Measurements from ENCODE around the gene ZNF776.

ZNF776 gene

GRCh38 chr19:57754091-57754673 lies 7.6 kb downstream of the ZNF776 start:
- no peak for TF ChIP-seq JUND (IDR thresholded peaks at IDR 0.05; ENCODE audit: low read depth)
- in situ Hi-C loops (cut with HindIII; ENCODE audit: low pct_unique_long_range_greater_than_20kb, low sequenced_read_pairs) = no loop called here
- DNase-seq (ENCODE audit: low read depth in 1 of 2, low spot score in 1 of 2) = no peak

GRCh38 chr19:57755031-57755430 lies 8.4 kb downstream of the ZNF776 start:
- TF ChIP-seq JUND (IDR thresholded peaks at IDR 0.05; ENCODE audit: low read depth) = no peak
- no peak for DNase-seq (ENCODE audit: low read depth in 1 of 2, low spot score in 1 of 2)
- in situ Hi-C loops (cut with HindIII; ENCODE audit: low pct_unique_long_range_greater_than_20kb, low sequenced_read_pairs) = no loop called here

GRCh38 chr19:57757941-57758340 lies 11.3 kb downstream of the ZNF776 start:
- DNase-seq (ENCODE audit: low read depth in 1 of 2, low spot score in 1 of 2) = no peak
- in situ Hi-C loops (cut with HindIII; ENCODE audit: low pct_unique_long_range_greater_than_20kb, low sequenced_read_pairs) = no loop called here
- no peak for TF ChIP-seq JUND (IDR thresholded peaks at IDR 0.05; ENCODE audit: low read depth)

- no peak for TF ChIP-seq JUND (IDR thresholded peaks at IDR 0.05; ENCODE audit: low read depth)
- in situ Hi-C loops (cut with HindIII; ENCODE audit: low pct_unique_long_range_greater_than_20kb, low sequenced_read_pairs) = no loop called here
- DNase-seq (ENCODE audit: low read depth in 1 of 2, low spot score in 1 of 2) = no peak
Measured at GRCh38 chr19:57759096-57759495, 12.5 kb downstream of the ZNF776 start.

GRCh38 chr19:57769345-57770131 lies 22.9 kb downstream of the ZNF776 start, which contains the start of gene ZNF586:
Gene ZNF586 (plus strand): TSS chr19:57769676. CDS start chr19:57769843, 167 bp downstream.
- peak; percentile 89 to 93 for DNase-seq (ENCODE audit: low read depth in 1 of 2, low spot score in 1 of 2)
- no peak for TF ChIP-seq JUND (IDR thresholded peaks at IDR 0.05; ENCODE audit: low read depth)
- in situ Hi-C loops (cut with HindIII; ENCODE audit: low pct_unique_long_range_greater_than_20kb, low sequenced_read_pairs) = no loop called here

GRCh38 chr19:57771417-57771816 lies 24.8 kb downstream of the ZNF776 start:
- no peak for TF ChIP-seq JUND (IDR thresholded peaks at IDR 0.05; ENCODE audit: low read depth)
- in situ Hi-C loops (cut with HindIII; ENCODE audit: low pct_unique_long_range_greater_than_20kb, low sequenced_read_pairs) = no loop called here
- no peak for DNase-seq (ENCODE audit: low read depth in 1 of 2, low spot score in 1 of 2)

- no peak for TF ChIP-seq JUND (IDR thresholded peaks at IDR 0.05; ENCODE audit: low read depth)
- no peak for DNase-seq (ENCODE audit: low read depth in 1 of 2, low spot score in 1 of 2)
- in situ Hi-C loops (cut with HindIII; ENCODE audit: low pct_unique_long_range_greater_than_20kb, low sequenced_read_pairs) = no loop called here
Measured at GRCh38 chr19:57773488-57773887, 26.9 kb downstream of the ZNF776 start.

GRCh38 chr19:57776764-57777296 lies 30.2 kb downstream of the ZNF776 start:
- TF ChIP-seq JUND (IDR thresholded peaks at IDR 0.05; ENCODE audit: low read depth) = no peak
- in situ Hi-C loops (cut with HindIII; ENCODE audit: low pct_unique_long_range_greater_than_20kb, low sequenced_read_pairs) = no loop called here
- DNase-seq (ENCODE audit: low read depth in 1 of 2, low spot score in 1 of 2) = no peak

- no peak for DNase-seq (ENCODE audit: low read depth in 1 of 2, low spot score in 1 of 2)
- no peak for TF ChIP-seq JUND (IDR thresholded peaks at IDR 0.05; ENCODE audit: low read depth)
- in situ Hi-C loops (cut with HindIII; ENCODE audit: low pct_unique_long_range_greater_than_20kb, low sequenced_read_pairs) = no loop called here
Measured at GRCh38 chr19:57778336-57778735, 31.7 kb downstream of the ZNF776 start.

- peak in 1 of 2 experiments; percentile 20 for DNase-seq (ENCODE audit: low read depth in 1 of 2, low spot score in 1 of 2)
- TF ChIP-seq JUND (IDR thresholded peaks at IDR 0.05; ENCODE audit: low read depth) = no peak
- in situ Hi-C loops (cut with HindIII; ENCODE audit: low pct_unique_long_range_greater_than_20kb, low sequenced_read_pairs) = no loop called here
Measured at GRCh38 chr19:57779220-57779845, 32.7 kb downstream of the ZNF776 start.

- DNase-seq (ENCODE audit: low read depth in 1 of 2, low spot score in 1 of 2) = no peak
- in situ Hi-C loops (cut with HindIII; ENCODE audit: low pct_unique_long_range_greater_than_20kb, low sequenced_read_pairs) = no loop called here
- TF ChIP-seq JUND (IDR thresholded peaks at IDR 0.05; ENCODE audit: low read depth) = no peak
Measured at GRCh38 chr19:57786286-57786685, 39.7 kb downstream of the ZNF776 start.

- in situ Hi-C loops (cut with HindIII; ENCODE audit: low pct_unique_long_range_greater_than_20kb, low sequenced_read_pairs) = no loop called here
- no peak for TF ChIP-seq JUND (IDR thresholded peaks at IDR 0.05; ENCODE audit: low read depth)
- no peak for DNase-seq (ENCODE audit: low read depth in 1 of 2, low spot score in 1 of 2)
Measured at GRCh38 chr19:57786906-57787305, 40.3 kb downstream of the ZNF776 start.
